GM19035 (cell line): ENCODE data around the gene MC4R.

Experiments used
- ATAC-seq: cut with Tn5 transposase; IDR thresholded peaks from one replicate; pipeline ENCODE4 v1.9.1; 2021; ENCODE audit not compliant: unreplicated experiment

The MC4R gene

DNA sequence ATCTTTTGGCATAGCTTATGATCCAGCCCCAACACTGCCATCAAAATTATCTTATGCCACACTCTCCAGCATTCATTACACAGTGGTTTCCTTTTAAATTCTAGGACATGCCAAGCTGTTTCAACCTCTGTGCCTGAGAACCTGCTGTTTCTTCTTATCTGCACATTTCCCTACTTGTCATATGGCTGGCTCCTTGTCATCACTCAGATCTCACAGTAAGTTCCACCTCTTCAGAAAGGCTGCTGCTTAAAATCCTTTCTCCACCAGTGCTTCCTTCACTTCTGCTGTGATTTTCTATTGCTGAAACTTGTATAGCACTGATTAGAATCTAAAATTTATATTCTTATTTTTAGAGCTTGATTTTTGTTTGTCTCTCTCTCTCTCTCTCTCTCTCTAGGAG is 43.4 kb downstream of the MC4R start:
- no peak for ATAC-seq

DNA sequence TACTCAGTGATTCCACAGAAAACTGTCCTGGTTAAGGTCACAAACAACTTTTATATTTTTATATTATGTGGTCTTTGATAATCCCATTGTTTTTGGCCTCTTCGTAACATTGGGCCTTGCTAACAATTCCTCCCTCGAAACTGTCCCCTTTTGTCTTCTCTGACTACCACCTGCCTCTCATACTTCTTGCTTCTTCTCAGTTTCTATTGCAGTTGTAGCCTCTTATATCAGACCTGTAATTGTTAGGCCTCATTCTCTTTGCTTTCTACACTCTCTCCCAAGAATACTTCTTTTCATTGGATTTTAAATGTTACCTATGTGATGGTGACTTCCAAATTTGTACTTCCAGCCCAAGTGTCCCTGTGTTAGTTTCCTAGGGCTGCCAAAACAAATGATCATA is 44.7 kb downstream of the MC4R start:
- ATAC-seq = no peak

DNA sequence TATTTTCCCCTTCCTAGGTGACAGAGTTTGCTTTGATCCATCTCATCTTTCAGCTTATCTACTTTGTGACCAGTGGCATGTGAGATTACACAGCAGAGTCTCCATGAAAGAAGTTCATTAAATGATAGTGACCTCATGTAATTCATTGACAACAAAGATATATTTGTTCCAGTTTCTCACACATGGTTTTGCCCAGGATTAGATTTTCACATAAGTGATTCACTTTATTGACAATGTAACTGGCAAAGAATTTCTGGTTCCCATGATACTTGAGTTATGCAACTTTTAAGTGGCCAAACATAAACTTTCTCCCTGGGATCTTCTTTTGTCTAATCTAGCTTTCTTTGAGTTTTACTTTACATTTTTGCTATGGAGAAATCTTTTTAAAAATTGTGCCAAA is 50.0 kb downstream of the MC4R start:
- no peak for ATAC-seq
